H9 (cell line): ENCODE results near the gene FTH1. TPM values are rescaled to one million over a fixed set of nuclear protein-coding genes. Genes with fewer than 3 reads are reported as not detected.
A peak's percentile ranks its signal among the peaks of the same experiment; 100 is the strongest.

Experiments
- DNase-seq: peaks from one replicate; pipeline ENCODE4 v3.0.0-alpha.2; 2017
- H2AFZ ChIP-seq: one replicate; pipeline ENCODE4 v1.6.1; 2013; ENCODE audit warnings: mild to moderate bottlenecking, low read length, control low read depth, moderate library complexity
- H2AK5ac ChIP-seq: 2 replicates; pipeline ENCODE4 v1.6.1; 2013; ENCODE audit warnings: low read length, control low read depth, mixed read lengths; ENCODE audit not compliant: insufficient read length
- H2BK120ac ChIP-seq: one replicate; pipeline ENCODE4 v1.6.1; 2013; ENCODE audit warnings: low read depth, mild to moderate bottlenecking, low read length, control low read depth, inconsistent platforms; ENCODE audit not compliant: poor library complexity, severe bottlenecking
- H2BK12ac ChIP-seq: 2 replicates; pipeline ENCODE4 v1.6.1; 2013; ENCODE audit warnings: low read length, control low read depth, mixed read lengths, low read depth; ENCODE audit not compliant: insufficient read length
- H2BK15ac ChIP-seq: 2 replicates; pipeline ENCODE4 v1.6.1; 2013; ENCODE audit warnings: low read depth, low read length, control low read depth
- H2BK20ac ChIP-seq: one replicate; pipeline ENCODE4 v1.6.1; 2013; ENCODE audit warnings: low read depth, mild to moderate bottlenecking, low read length, control low read depth, inconsistent platforms; ENCODE audit not compliant: poor library complexity, severe bottlenecking
- H2BK5ac ChIP-seq: 2 replicates; pipeline ENCODE4 v1.6.1; 2013; ENCODE audit warnings: low read length, control low read depth, mixed read lengths; ENCODE audit not compliant: insufficient read length
- H3K14ac ChIP-seq: 2 replicates; pipeline ENCODE4 v1.6.1; 2013; ENCODE audit warnings: low read length, control low read depth; ENCODE audit not compliant: insufficient read depth
- H3K18ac ChIP-seq: 2 replicates; pipeline ENCODE4 v1.6.1; 2013; ENCODE audit warnings: low read depth, mild to moderate bottlenecking, mixed read lengths, low read length, control low read depth; ENCODE audit not compliant: insufficient read length
- H3K23ac ChIP-seq: 2 replicates; pipeline ENCODE4 v1.6.1; 2013; ENCODE audit warnings: low read length, control low read depth, mixed read lengths, low read depth; ENCODE audit not compliant: insufficient read length
- H3K23me2 ChIP-seq: 2 replicates; pipeline ENCODE4 v1.6.1; 2013; ENCODE audit warnings: low read depth, mild to moderate bottlenecking, mixed read lengths, low read length, control low read depth; ENCODE audit not compliant: insufficient read length, poor library complexity, severe bottlenecking
- H3K27ac ChIP-seq: 2 replicates; pipeline ENCODE4 v1.5.1; 2013; ENCODE audit warnings: low read length, control low read depth, mixed read lengths, low read depth; ENCODE audit not compliant: insufficient read length
- H3K27me3 ChIP-seq: 2 replicates; pipeline ENCODE4 v1.6.1; 2013; ENCODE audit warnings: low read length, control low read depth, inconsistent platforms; ENCODE audit not compliant: insufficient read depth
- H3K4ac ChIP-seq: 2 replicates; pipeline ENCODE4 v1.6.1; 2013; ENCODE audit warnings: low read depth, mild to moderate bottlenecking, control low read depth, inconsistent platforms, low read length, moderate library complexity
- H3K4me1 ChIP-seq: 2 replicates; pipeline ENCODE4 v1.6.1; 2013; ENCODE audit warnings: low read length, control low read depth, inconsistent platforms; ENCODE audit not compliant: insufficient read depth
- H3K4me2 ChIP-seq: 2 replicates; pipeline ENCODE4 v1.6.1; 2013; ENCODE audit warnings: low read length, control low read depth, mixed read lengths; ENCODE audit not compliant: insufficient read length, insufficient read depth
- H3K56ac ChIP-seq: 2 replicates; pipeline ENCODE4 v1.6.1; 2013; ENCODE audit warnings: low read depth, mild to moderate bottlenecking, mixed read lengths, low read length, control low read depth; ENCODE audit not compliant: insufficient read length
- H3K79me1 ChIP-seq: 2 replicates; pipeline ENCODE4 v1.6.1; 2013; ENCODE audit warnings: low read depth, mild to moderate bottlenecking, moderate library complexity, low read length, control low read depth, inconsistent platforms; ENCODE audit not compliant: insufficient read depth, poor library complexity, severe bottlenecking
- H3K79me2 ChIP-seq: 2 replicates; pipeline ENCODE4 v1.6.1; 2013; ENCODE audit warnings: low read length, control low read depth, inconsistent platforms; ENCODE audit not compliant: insufficient read depth
- H3K9ac ChIP-seq: 2 replicates; pipeline ENCODE4 v1.6.1; 2013; ENCODE audit warnings: low read length, control low read depth, mixed read lengths; ENCODE audit not compliant: insufficient read length; ENCODE audit errors: extremely low read depth
- H3K9me3 ChIP-seq: one replicate; pipeline ENCODE4 v1.6.1; 2013; ENCODE audit warnings: low read depth, low read length, inconsistent platforms; ENCODE audit not compliant: control insufficient read depth
- H3T11ph ChIP-seq: one replicate; pipeline ENCODE4 v1.6.1; 2013; ENCODE audit warnings: mild to moderate bottlenecking, low read length, control low read depth, inconsistent platforms
- H4K20me1 ChIP-seq: one replicate; pipeline ENCODE4 v1.6.1; 2013; ENCODE audit not compliant: control insufficient read depth, insufficient read length, insufficient read depth
- H4K5ac ChIP-seq: 2 replicates; pipeline ENCODE4 v1.6.1; 2013; ENCODE audit warnings: low read depth, mild to moderate bottlenecking, mixed read lengths, low read length, control low read depth; ENCODE audit not compliant: insufficient read length
- H4K8ac ChIP-seq: replicated peaks from 2 replicates; pipeline ENCODE4 v1.6.1; 2013; ENCODE audit warnings: low read length, control low read depth, mixed read lengths, low read depth; ENCODE audit not compliant: insufficient read length
- H4K91ac ChIP-seq: 2 replicates; pipeline ENCODE4 v1.6.1; 2013; ENCODE audit warnings: low read depth, mild to moderate bottlenecking, moderate library complexity, mixed read lengths, low read length, control low read depth; ENCODE audit not compliant: insufficient read length
- H3K27ac Mint-ChIP-seq, 3 experiments: 2 replicates in 2 of 3; 3 replicates in 1 of 3; pipeline ENCODE4 v1.8.0; 2020 to 2021; ENCODE audit warnings: mixed read lengths in 3 of 3, mild to moderate bottlenecking in 1 of 3, moderate library complexity in 1 of 3
- H3K27me3 Mint-ChIP-seq: 2 replicates; pipeline ENCODE4 v1.8.0; 2021; ENCODE audit warnings: low read depth, mild to moderate bottlenecking, moderate library complexity, mixed read lengths
- H3K36me3 Mint-ChIP-seq, 3 experiments: 2 replicates in 2 of 3; 3 replicates in 1 of 3; pipeline ENCODE4 v1.8.0; 2020 to 2021; ENCODE audit warnings: low read depth in 3 of 3, mixed read lengths in 3 of 3; ENCODE audit not compliant: insufficient read depth in 1 of 3
- H3K4me1 Mint-ChIP-seq, 2 experiments: 2 replicates each; pipeline ENCODE4 v1.8.0; 2020; ENCODE audit warnings: mixed read lengths in 2 of 2
- H3K4me3 Mint-ChIP-seq, 2 experiments: 2 replicates in 1 of 2; 3 replicates in 1 of 2; pipeline ENCODE4 v1.8.0; 2020 to 2021; ENCODE audit warnings: mild to moderate bottlenecking in 2 of 2, mixed read lengths in 2 of 2, moderate library complexity in 1 of 2
- H3K9me3 Mint-ChIP-seq, 2 experiments: 2 replicates in 1 of 2; 3 replicates in 1 of 2; pipeline ENCODE4 v1.8.0; 2020; ENCODE audit warnings: mild to moderate bottlenecking in 2 of 2, mixed read lengths in 2 of 2, moderate library complexity in 1 of 2
- WGBS: extraction: QIAGEN DNeasy Blood & Tissue Kit; methylation state at CpG from one replicate; pipeline ENCODE4 v1.1.7; 2013; ENCODE audit warnings: missing lambda C conversion rate, low lambda C conversion rate, mixed read lengths; ENCODE audit not compliant: insufficient read length; ENCODE audit errors: extremely low coverage; 5-methylcytosine and 5-hydroxymethylcytosine counted together
- total RNA-seq: library from RNA; stranded (reverse); gene quantifications from 2 replicates; pipeline ENCODE4 v1.2.1, GENCODE V29; 2021
- TF ChIP-seq, protein P1 (sequence below): fragments of 200-600 bp; sonication (generic); conservative IDR thresholded peaks from 3 replicates; pipeline ENCODE4 v1.8.0; 2021; ENCODE audit warnings: antibody characterized with exemption, mild to moderate bottlenecking

FTH1 gene
- total RNA-seq, 1 experiment from 2014 or later: 1,505 TPM

DNA sequence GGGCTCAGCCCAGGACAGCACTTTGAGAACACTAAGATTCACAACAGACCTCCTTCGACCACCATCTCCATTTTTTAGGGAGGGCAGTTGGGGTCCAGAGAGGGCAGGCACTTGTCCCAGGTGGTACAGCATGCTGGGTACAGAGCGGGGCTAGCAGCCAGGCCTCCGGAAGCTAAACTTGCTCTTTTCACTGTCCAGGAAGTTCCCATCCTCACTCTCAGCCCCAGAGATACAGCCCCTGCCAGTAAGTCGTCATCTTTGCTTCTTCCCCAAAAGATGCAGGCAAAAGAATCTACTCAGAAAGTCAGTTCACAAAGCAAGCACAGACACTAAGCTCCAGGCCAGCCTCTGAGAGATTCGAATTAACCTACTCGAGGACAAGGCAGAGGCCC lies 43.4 kb downstream of the FTH1 start:
- Histone ChIP-seq H3K79me1 (no peaks in the 10 kb centered on the region), H3K14ac (peak overlapping the region; percentile 74), H3K27ac (no peak overlapping the region), H2BK120ac (no peak overlapping the region), H3K9me3 (no peaks in the 10 kb centered on the region), H4K20me1 (no peaks in the 10 kb centered on the region), H3T11ph (no peak overlapping the region), H2AK5ac (no peak overlapping the region), H2AFZ (no peak overlapping the region), H2BK15ac (no peak overlapping the region), H4K5ac (peak overlapping the region; percentile 61), H2BK5ac (no peak overlapping the region), H3K9ac (no peak overlapping the region), H3K4me2 (no peak overlapping the region), H3K27me3 (no peaks in the 10 kb centered on the region), H2BK20ac (no peak overlapping the region), H3K4me1 (peaks cover 7% of the 10 kb centered on the region; the same call in 1 of the 2 replicates), H3K18ac (peak overlapping the region; percentile 19), H3K56ac (no peak overlapping the region), H2BK12ac (no peak overlapping the region), H3K23me2 (no peaks in the 10 kb centered on the region), H3K23ac (no peak overlapping the region), H4K91ac (no peak overlapping the region), H4K8ac (no peak overlapping the region), H3K79me2 (no peaks in the 10 kb centered on the region), H3K4ac (no peak overlapping the region)
- Mint-ChIP-seq H3K27ac (peak overlapping the region in 2 of 3 experiments; percentile 82 to 87; a peak in 3 of 7 replicates), H3K27me3 (peaks cover 14% of the 10 kb centered on the region), H3K36me3 (no peaks in the 10 kb centered on the region), H3K4me1 (peaks cover 28 to 42% of the 10 kb centered on the region in 2 experiments), H3K9me3 (no peaks in the 10 kb centered on the region; a peak in 2 of 5 replicates), H3K4me3 (no peak overlapping the region)
- TF ChIP-seq, protein P1, sequence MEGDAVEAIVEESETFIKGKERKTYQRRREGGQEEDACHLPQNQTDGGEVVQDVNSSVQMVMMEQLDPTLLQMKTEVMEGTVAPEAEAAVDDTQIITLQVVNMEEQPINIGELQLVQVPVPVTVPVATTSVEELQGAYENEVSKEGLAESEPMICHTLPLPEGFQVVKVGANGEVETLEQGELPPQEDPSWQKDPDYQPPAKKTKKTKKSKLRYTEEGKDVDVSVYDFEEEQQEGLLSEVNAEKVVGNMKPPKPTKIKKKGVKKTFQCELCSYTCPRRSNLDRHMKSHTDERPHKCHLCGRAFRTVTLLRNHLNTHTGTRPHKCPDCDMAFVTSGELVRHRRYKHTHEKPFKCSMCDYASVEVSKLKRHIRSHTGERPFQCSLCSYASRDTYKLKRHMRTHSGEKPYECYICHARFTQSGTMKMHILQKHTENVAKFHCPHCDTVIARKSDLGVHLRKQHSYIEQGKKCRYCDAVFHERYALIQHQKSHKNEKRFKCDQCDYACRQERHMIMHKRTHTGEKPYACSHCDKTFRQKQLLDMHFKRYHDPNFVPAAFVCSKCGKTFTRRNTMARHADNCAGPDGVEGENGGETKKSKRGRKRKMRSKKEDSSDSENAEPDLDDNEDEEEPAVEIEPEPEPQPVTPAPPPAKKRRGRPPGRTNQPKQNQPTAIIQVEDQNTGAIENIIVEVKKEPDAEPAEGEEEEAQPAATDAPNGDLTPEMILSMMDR: no peak
- no CpG with 5 or more reads among the region's 6 CpGs for WGBS
- DNase-seq: no peak
